GM19455 (cell line): ENCODE data around the gene MTHFD1L.

Source experiments
- ATAC-seq: cut with Tn5 transposase; IDR thresholded peaks from one replicate; pipeline ENCODE4 v1.9.1; 2021; ENCODE audit not compliant: unreplicated experiment

Gene MTHFD1L

GRCh38 chr6:150931405-150931804, 65.9 kb downstream of the MTHFD1L start:
- ATAC-seq = no peak

DNA sequence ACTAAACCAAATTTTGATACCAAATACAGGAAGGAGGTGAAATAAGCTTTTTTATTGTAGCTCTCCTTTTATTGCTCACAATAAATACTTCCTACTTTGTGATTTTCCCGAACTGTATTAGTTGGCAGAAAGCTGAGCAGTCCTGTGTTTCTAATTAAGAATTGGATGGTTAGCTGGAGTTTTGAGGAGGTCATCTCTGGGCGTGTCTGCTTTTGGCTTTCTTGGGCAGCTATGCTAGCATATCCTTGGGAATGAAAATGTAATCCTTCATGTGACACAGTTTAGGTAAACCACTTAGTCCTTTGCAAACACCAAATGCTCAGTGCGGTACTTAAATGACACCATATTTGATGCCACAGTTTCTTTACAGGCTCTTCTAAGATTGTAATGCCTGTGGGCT, 67.5 kb downstream of the MTHFD1L start:
- ATAC-seq = no peak

DNA sequence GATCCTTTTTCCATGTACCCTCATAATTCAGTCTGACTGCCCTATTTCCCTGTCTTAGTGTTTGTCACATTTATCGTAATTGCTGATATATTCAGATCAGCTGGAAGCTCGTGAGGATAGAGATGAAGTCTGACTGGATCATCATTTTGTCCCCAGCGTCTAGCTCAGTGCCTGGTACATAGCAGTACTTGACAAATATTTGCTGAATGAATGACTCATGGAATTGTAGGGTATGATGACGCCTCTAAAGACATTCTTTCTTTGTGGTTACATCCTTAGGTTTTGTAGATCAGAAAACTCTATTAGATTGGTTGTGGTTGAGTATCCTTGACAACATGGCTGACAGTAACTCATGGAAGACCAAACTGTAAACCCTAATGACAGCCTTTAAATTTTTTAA, 68.9 kb downstream of the MTHFD1L start:
- no peak for ATAC-seq

GRCh38 chr6:150936021-150936555, 70.6 kb downstream of the MTHFD1L start:
- ATAC-seq = no peak

DNA sequence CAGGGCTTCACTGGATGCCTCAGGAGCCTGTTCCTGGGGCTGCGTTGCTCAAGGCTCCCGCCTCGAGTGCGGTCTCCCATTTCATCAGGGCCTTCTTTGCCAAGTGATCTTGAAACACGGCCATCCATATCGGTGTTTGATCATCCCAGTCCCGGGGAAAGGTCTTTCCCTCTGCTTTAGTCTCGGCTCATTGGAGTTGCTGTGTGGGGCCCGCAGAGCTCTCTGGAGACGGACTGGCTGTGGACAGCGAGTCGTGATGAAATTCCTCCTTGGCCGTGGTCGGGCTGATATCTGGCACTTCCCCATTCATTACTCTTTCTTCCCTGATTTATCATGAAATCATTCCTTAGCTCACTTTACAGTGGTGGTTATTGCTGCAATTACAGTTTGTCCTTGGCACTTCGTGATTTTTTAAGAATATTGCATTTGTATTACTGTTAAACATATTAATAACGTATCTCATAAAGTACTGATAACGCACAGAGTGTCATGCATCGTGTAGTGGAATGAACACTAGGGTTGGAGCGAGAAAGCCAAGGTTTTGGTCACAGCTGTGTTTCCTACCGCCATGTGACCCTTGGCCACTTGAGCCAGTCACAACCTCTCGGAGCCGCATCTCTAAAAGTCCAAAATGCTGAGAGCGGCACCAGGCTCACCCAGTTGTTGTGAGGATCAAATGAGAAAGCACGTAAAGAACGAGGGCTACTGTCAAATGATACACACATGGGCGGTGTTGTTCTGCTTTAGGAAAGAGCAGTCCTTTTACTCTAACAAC, 71.8 kb downstream of the MTHFD1L start:
- ATAC-seq = no peak

GRCh38 chr6:150939399-150939798, 73.9 kb downstream of the MTHFD1L start:
- ATAC-seq = no peak

GRCh38 chr6:150940941-150941340, 75.4 kb downstream of the MTHFD1L start:
- no peak for ATAC-seq

- ATAC-seq = no peak
Observed at GRCh38 chr6:150949526-150949925, 84.0 kb downstream of the MTHFD1L start.

DNA sequence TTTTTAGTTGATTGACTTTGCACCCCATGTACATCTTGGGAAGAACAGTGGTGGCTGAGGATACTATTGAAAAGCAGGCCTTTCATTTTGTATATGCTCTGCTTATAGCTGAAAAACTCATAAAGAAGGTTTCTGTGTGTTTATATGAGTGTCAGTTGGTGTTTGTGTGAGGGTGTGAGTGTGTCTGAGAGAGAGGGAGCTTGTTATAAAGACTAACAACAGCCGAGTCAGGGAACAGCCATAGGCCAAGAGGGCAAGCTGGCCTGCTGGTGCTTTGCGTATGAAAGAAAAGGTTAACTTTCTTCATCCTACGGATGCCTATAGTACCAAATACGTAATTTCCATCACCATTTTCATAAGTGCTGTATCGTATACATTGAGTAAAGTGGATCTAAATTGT, 88.3 kb downstream of the MTHFD1L start:
- no peak for ATAC-seq

DNA sequence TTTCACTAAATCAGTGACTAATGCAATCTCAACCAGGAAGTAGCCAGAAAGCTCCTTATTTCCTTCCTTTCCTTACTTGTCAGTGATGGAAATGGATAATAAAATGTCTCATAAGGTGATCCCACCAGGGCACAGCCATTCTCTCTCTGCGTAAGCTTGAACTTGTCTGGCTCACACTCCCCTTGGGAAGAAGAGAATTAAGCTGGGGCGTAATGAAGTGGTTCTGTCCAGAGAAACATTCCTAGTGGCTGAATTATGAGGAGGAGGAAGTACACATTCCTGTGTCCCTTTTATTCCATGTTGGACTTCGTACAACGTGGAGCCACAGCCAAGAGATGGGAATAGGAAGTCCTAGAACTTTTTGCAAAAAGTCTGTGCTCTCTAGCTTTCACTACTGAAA, 93.7 kb downstream of the MTHFD1L start:
- no peak for ATAC-seq

- no peak for ATAC-seq
Observed at GRCh38 chr6:150962436-150962835, 96.9 kb downstream of the MTHFD1L start.

GRCh38 chr6:150964765-150965164, 99.3 kb downstream of the MTHFD1L start:
- no peak for ATAC-seq

- no peak for ATAC-seq
Observed at GRCh38 chr6:150966786-150967185, 101.3 kb downstream of the MTHFD1L start.

DNA sequence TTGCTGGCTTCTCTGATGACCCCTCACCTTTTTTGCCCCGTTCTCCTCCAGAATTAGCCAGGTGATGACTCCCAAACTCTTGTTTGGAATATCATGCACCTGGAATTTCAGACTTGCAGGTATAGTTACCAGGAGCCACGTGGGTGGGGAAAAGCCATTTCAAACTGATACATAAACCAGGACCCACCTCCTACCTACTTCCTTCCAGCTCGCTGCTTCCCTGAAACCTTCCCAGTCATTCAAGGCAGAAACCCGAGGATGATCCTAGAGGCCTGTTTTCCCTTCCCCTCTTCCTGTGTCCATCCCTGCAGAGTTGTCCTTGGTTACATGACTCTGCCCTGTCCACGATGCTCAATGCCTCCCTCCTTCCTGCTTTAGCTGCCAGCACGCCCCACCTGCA, 101.9 kb downstream of the MTHFD1L start:
- no peak for ATAC-seq

GRCh38 chr6:150967910-150968309, 102.4 kb downstream of the MTHFD1L start:
- ATAC-seq = no peak

GRCh38 chr6:150969901-150970300, 104.4 kb downstream of the MTHFD1L start:
- no peak for ATAC-seq

- no peak for ATAC-seq
Observed at GRCh38 chr6:150971219-150971618, 105.7 kb downstream of the MTHFD1L start.

GRCh38 chr6:150975136-150975535, 109.6 kb downstream of the MTHFD1L start:
- no peak for ATAC-seq

DNA sequence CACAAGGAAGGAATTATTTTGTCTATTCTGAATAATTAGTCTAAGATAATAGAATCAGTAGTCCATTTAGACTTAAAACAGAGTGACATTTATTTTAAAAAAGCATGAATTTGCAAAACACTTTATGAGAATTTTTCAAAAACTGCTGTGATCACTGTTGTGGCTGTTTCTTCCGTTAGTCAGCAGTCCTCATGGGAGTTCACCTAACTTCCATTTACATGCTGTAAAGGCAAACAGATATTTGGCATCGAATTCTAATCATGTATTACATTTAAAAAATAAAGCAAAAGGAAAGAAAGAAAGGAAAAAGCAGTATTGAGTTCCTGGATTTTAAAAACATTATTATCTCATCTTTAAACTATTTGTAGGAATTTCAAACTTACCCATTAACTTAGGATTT, 111.8 kb downstream of the MTHFD1L start:
- no peak for ATAC-seq

DNA sequence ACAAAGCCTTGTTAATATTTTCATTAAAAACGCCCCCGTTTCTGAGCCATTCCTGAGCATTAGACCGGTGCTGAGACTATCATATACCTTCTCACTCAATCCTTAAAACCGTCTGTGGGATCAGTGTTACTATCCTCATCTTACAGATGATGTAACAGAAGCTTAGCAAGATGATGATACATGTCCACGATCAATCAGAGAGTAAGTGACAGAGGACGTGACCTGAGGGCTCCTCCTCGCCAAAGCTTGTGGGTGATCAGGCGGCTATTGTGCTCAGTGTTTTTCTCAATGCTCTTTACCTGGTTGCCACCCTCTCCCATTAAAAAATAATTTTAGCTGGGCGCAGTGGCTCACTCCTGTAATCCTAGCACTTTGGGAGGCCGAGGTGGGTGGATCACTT, 113.1 kb downstream of the MTHFD1L start:
- ATAC-seq = no peak

- no peak for ATAC-seq
Observed at GRCh38 chr6:150979826-150980350, 114.4 kb downstream of the MTHFD1L start.

DNA sequence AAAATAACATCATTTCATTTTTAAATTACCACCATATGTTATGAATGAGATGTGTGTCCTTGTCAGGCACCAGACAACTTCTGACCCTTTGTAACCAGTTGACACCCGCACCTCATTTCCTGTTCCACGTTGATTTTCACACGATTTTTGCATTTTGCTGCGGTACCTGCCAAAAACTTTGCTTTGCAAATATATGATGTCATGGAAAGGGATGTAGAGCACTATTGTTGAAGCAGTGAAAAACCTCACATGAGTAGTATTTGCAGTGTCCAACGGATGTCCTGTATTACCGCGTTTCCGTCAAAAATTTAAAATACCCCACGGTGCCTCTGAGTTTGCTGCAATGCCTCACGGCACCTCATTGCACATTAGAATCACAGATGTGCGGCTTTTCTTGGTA, 115.6 kb downstream of the MTHFD1L start:
- peak; percentile 67 for ATAC-seq

GRCh38 chr6:150981669-150982068, 116.2 kb downstream of the MTHFD1L start:
- no peak for ATAC-seq
